GM19099 (cell line): ENCODE results near the gene RBSN.

Experiments used
- POLR2A ChIP-seq: IDR thresholded peaks from 3 replicates; pipeline ENCODE4 v1.6.1; 2011; ENCODE audit warnings: low read depth; ENCODE audit not compliant: insufficient read length; ENCODE audit errors: extremely low read depth

The RBSN gene

DNA sequence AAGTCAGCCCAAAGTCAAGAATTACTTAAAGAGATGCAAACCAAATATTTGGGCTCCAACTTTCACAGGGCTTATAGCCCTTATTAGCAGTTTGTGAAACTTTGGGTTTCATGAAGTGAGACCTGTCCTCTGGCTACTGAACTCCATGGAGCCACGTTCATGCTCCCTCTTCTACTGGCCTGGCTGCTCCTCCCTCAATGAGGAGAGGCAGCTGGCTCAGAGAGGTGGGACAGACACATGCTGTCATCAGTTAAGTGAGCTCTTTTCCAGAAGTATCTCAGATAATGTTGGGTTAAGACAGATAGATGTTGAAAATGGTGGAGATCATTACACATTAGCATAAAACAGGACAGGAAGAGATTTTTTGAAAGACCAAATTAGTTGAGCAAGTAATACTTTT is 53.3 kb downstream of the RBSN start:
- no peak for TF ChIP-seq POLR2A

DNA sequence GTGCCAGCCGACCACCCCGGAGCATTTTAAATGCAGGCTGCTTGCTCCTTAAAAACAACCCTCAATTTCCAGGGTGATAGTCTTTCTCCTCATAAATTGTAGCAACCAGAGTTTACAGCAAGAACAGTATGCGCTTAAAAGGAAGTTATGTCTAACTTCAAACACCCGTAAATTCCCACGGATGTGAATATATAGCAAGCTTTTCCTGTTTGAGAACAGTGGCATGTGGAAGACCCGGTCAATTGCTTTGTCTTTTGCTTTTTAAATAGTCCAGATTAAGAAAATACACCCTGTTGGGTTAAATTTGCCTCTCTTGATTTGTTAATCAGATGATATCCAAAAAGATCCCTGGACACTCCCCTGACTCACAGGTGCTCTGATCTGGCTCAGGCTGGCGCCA is 54.6 kb downstream of the RBSN start:
- no peak for TF ChIP-seq POLR2A

DNA sequence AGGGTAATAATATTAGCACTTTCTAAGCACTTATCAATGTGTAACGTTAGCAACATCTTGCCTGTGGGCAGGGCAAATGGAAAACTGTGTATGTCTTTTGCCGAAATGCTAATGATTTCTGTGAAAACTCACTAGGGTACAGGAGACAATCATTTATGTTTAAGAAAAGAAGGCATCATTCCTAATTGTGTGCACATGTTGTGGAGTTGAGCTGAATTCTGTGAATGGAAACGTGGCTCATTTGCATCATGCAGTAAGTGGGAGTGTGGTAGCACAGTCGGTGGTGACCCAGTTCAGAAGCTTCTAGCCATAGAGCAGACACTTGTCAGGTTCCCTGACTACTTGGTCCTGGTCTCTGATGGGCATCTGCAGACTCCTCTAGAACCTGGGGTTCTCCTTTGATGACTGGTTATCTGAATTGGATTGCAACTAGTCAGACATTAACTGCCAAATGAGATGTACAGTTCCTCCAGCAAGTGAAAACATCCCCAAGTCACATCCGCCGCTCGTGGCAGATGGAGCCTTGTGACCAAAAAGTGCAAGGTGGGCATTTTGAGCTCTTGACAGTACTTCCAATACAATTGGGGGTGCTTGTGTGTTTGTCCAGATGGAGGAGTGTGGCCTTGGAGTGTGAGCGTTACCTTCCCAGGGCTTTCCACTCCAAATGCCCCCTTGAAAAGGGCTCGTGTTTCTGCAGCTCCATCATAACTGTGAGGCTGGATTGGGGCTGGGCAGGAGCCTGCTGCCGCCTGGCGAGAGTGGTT is 55.4 kb downstream of the RBSN start:
- no peak for TF ChIP-seq POLR2A

DNA sequence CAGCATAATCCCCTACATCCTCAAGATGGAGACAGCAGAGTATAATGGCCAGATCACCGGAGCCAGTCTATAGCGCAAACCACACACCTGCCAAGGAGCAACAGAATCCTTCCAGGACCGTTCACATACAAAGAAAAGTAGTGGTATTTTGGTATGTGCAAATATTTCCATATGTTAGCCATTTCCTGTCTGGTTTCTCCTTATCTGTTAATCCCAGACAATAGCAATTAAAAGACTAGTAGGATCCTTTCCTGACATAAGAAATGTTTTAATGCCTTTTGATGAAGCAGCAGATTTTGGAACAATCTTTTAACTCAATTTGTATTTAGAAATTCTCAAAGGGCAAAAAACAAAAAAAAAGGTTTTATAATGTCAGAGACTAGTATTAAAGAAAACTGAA is 56.0 kb downstream of the RBSN start:
- TF ChIP-seq POLR2A: no peak

DNA sequence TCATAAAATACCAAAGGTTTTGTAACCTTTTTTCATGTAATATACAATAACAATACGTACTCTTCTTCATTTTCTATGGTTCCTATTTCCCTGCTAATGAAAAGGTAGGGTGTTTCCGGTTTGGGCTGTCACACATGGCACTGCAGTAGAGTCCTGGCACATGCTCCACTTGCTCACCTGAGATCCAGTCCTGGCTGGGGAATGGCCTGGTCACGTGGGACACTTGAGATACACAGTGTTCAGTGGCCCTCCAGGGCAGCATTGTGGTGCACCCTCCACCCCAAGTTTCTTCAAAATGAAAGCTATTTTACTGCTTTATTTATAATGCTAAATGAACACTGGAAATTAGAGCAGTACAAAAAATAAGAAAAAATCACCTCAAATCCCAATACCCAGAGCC is 57.0 kb downstream of the RBSN start:
- TF ChIP-seq POLR2A: no peak

DNA sequence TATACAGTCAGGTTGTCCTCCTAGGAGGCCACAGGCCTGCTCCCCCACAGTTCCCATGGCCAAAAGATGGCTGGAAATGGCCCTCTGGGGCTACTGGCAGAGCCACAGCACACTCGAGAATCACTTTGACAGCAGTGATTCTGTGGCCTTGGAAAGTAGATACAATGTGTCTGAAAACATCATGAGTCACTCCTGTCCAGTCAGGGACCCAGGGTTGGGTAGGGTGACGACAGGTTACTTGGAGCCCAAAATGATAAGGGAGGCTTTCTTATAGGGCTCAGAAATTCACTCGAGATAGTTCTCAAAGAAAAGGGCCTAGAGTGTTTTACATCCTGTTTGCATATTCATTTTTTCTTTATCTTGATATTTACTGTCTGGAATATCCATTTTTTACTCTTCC is 58.1 kb downstream of the RBSN start:
- TF ChIP-seq POLR2A: no peak

DNA sequence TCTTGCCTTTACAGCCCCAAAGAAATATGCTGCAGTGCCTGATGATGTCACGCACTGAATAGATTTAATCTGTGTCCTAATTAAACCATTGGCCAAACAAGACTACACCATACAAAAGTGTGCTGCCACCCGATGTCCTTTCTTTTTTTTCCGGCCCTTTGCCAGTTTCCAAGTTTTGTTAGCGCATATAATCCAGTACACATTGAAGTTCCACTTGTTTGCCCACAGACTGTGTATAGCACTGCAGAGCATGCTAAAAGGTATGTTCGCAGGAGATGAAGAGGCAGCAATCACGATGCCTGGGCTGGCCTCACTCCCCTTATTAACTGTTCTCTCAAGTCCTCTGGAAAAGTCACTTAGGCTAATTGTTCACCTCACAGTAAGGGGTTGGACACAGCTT is 60.6 kb downstream of the RBSN start:
- no peak for TF ChIP-seq POLR2A

DNA sequence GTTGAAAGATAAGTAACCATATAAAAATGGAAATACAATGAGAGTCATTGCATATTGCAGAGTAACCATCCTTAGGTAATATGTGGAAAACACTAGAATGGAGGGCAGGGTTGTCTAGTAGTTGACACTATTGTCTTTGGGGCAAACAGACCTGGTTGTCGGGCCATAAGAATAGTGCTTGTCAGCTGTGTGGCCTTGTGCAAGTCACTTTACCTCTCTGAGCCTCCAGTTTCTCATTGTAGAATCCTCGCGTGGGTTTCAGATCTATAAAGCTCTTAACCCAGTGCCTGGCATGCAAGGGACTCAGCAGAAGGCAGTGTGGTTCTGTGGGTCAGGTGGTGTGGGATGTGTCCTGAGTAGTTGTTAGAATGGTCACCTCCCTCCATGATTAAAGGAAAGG is 65.8 kb downstream of the RBSN start:
- no peak for TF ChIP-seq POLR2A

DNA sequence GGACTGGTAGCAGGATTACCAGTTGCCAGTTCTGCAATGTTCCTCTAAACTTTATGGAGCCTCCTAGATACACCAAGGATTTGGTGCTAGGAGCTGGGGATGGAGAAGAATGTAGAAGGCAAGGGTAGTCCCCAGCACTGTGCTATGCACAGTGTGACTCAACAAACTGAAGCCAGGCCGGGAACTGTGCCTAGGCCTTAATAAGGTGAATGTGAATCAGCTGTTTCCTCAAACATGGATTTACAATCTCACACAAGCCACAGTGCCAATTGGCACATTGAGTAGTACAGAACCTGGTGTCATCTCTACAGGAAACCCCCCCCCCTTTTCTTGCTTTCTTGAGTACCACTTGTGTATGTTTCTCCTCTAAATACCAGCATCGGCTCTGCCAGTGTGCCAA is 66.3 kb downstream of the RBSN start:
- TF ChIP-seq POLR2A: no peak

DNA sequence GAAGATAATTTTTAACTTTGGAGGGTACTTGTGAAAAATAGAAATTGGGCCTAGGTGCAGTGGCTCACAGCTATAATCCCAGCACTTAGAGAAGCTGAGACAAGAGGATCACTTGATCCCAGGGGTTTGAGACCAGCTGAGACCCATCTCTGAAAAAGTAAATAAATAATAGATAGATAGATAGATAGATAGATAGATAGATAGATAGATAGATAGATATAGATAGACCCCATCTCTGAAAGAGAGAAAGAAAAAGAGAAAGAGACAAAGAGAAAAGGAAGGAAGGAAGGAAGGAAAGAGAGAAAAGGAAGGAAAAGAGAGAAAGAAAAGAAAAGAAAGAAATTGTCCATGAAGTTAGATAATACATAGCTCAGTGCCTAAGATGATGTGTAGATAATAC is 69.3 kb downstream of the RBSN start:
- TF ChIP-seq POLR2A: no peak

DNA sequence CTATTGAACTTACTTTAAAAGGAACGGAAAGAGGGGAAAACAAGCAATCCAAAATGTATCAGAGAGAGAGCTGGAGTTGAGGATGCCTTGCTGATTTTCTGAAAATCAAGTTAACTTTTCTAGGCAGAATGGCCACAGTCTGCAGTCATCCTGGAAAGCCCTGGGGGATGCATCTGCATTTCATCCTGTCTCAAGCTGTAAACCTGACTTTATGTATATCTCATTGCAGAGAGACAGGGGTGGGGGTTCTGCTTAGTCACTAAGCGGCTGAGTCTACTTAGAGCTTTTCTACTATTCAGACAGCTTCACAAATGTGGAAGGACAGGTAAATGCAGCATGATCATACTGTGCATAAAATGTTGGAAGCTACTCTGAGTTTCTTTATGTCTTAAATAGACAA is 75.2 kb downstream of the RBSN start:
- TF ChIP-seq POLR2A: no peak

DNA sequence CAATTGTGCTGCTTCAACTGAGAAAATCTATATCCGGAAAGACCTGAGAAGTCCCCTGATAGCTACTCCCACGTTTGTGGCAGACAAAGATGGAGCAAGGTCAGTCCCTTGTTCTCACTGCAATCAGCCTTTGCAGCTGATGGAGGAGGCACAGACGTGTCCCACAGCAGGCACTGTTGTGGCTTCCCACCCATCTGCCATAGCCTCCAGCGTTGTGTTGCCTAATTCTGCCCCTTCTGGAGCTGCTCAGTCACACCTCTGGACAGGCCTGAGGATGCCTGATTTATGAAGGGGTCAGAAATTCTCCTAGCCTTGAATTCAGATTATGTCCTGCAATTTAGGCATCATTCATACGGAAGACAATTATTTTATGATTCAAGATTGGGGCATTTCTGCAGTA is 75.7 kb downstream of the RBSN start:
- TF ChIP-seq POLR2A: no peak
